Uterus (tissue), 4 donors: Measurements from ENCODE around the gene NLGN1. TPM values are rescaled to one million over a fixed set of nuclear protein-coding genes. Genes with fewer than 3 reads are reported as not detected.

Experiments used
- DNase-seq, 2 donors: peaks; one replicate each; pipeline ENCODE4 v3.0.0-alpha.2; 2019 to 2020
- H3K27ac ChIP-seq, 2 donors: fragments of 200-600 bp; sonication (generic); 1 replicate in 1 of 2; 2 replicates in 1 of 2; pipeline ENCODE4 v1.5.1; 2016 to 2018
- H3K27me3 ChIP-seq, 2 donors: fragments of 200-600 bp; sonication (generic); one replicate each; pipeline ENCODE4 v1.5.1; 2018 to 2019; ENCODE audit warnings: control low read depth in 1 of 2
- H3K36me3 ChIP-seq, 2 donors: fragments of 200-600 bp; sonication (generic); one replicate each; pipeline ENCODE4 v1.5.1; 2019; ENCODE audit warnings: control low read depth in 1 of 2
- H3K4me1 ChIP-seq, 2 donors: fragments of 200-600 bp; sonication (generic); one replicate each; pipeline ENCODE4 v1.5.1; 2018 to 2019; ENCODE audit warnings: control low read depth in 1 of 2
- H3K4me3 ChIP-seq, 2 donors: fragments of 200-600 bp; sonication (generic); 1 replicate in 1 of 2; 2 replicates in 1 of 2; pipeline ENCODE4 v1.5.1; 2018 to 2019; ENCODE audit warnings: mild to moderate bottlenecking in 1 of 2
- H3K9me3 ChIP-seq, 2 donors: fragments of 200-600 bp; sonication (generic); one replicate each; pipeline ENCODE4 v1.5.1; 2019; ENCODE audit warnings: control low read depth in 1 of 2
- POLR2A ChIP-seq, 2 donors: fragments of 450-650 bp; IDR thresholded peaks; one replicate each; pipeline ENCODE4 v1.6.1; 2016; ENCODE audit warnings: antibody characterized with exemption in 2 of 2, mild to moderate bottlenecking in 1 of 2, moderate library complexity in 1 of 2
- intact Hi-C: fragments of 100-400 bp; cut with DNase I; formaldehyde crosslinking; loops from one replicate; pipeline ENCODE4 v1.15.1; 2023; ENCODE audit warnings: low total_unique reads
- total RNA-seq, 4 donors: library from RNA; depleted of rRNA in 3 of 4; stranded (reverse); fragments of >200 nt in 3 of 4; gene quantifications; one replicate each; pipeline versions ENCODE4 v1.1.0 to v1.2.4, GENCODE V29; 2014 to 2023
- TF ChIP-seq, protein P1 (sequence below), 4 experiments: fragments of 200-600 bp in 2 of 4; fragments of 450-650 bp in 2 of 4; sonication (generic) in 2 of 4; IDR thresholded peaks; one replicate each; pipeline ENCODE4 v1.5.1; 2016 to 2019; ENCODE audit warnings: antibody characterized with exemption in 4 of 4, mild to moderate bottlenecking in 2 of 4, moderate library complexity in 1 of 4
- donor health status: DM: yes; HTN: yes; CAD: no.

The NLGN1 gene
- total RNA-seq, 4 donors from 2014 or later, result 3.6 to 44.8 (median 9.8) TPM

GRCh38 chr3:173711619-173712018 lies 314.1 kb downstream of the NLGN1 start:
- Histone ChIP-seq H3K27me3 (no peaks in the 10 kb centered on the region), H3K4me3 (no peak overlapping the region), H3K9me3 (no peaks in the 10 kb centered on the region), H3K36me3 (no peaks in the 10 kb centered on the region), H3K4me1 (no peaks in the 10 kb centered on the region), H3K27ac (no peak overlapping the region)
- intact Hi-C loops, result no loop called here
- DNase-seq, result no peak
- TF ChIP-seq, protein P1, sequence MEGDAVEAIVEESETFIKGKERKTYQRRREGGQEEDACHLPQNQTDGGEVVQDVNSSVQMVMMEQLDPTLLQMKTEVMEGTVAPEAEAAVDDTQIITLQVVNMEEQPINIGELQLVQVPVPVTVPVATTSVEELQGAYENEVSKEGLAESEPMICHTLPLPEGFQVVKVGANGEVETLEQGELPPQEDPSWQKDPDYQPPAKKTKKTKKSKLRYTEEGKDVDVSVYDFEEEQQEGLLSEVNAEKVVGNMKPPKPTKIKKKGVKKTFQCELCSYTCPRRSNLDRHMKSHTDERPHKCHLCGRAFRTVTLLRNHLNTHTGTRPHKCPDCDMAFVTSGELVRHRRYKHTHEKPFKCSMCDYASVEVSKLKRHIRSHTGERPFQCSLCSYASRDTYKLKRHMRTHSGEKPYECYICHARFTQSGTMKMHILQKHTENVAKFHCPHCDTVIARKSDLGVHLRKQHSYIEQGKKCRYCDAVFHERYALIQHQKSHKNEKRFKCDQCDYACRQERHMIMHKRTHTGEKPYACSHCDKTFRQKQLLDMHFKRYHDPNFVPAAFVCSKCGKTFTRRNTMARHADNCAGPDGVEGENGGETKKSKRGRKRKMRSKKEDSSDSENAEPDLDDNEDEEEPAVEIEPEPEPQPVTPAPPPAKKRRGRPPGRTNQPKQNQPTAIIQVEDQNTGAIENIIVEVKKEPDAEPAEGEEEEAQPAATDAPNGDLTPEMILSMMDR (IDR thresholded peaks at IDR 0.05), result no peak
- no peak for TF ChIP-seq POLR2A (IDR thresholded peaks at IDR 0.05)

- Histone ChIP-seq H3K9me3 (no peaks in the 10 kb centered on the region), H3K4me3 (no peak overlapping the region), H3K27ac (no peak overlapping the region), H3K4me1 (no peaks in the 10 kb centered on the region), H3K27me3 (no peaks in the 10 kb centered on the region), H3K36me3 (no peaks in the 10 kb centered on the region)
- DNase-seq, result no peak
- TF ChIP-seq, protein P1 (IDR thresholded peaks at IDR 0.05), result no peak
- no peak for TF ChIP-seq POLR2A (IDR thresholded peaks at IDR 0.05)
- intact Hi-C loops, result no loop called here
These were observed 322.0 kb downstream of the NLGN1 start for GRCh38 chr3:173719585-173719984.

DNA sequence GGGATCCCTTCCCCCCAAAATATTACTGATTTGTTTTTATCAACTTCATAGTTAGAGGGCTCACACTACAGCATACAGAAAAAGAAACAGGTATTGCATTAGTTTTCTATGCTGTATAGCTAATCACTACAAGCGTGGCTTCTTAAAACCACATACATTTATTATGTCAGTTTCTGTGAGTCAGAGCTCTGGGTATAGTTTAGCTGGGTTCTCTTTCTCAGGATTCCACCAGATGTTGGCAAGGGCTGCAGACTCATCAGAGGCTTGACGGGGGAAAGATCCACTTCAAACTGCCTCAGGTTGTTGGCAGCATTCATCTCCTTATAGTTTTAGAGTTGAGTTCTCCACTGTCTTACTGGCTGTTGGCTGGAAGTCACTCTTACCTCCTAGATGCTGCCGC lies 328.0 kb downstream of the NLGN1 start:
- intact Hi-C loops, result no loop called here
- TF ChIP-seq, protein P1 (IDR thresholded peaks at IDR 0.05), result no peak
- no peak for TF ChIP-seq POLR2A (IDR thresholded peaks at IDR 0.05)
- H3K9me3 ChIP-seq, result no peaks in the 10 kb centered on the region
- no peak for DNase-seq
- H3K4me1 ChIP-seq, result no peaks in the 10 kb centered on the region
- no peak overlapping the region for H3K27ac ChIP-seq
- H3K36me3 ChIP-seq, result no peaks in the 10 kb centered on the region
- H3K27me3 ChIP-seq, result no peaks in the 10 kb centered on the region
- no peak overlapping the region for H3K4me3 ChIP-seq

- Histone ChIP-seq H3K4me3 (no peak overlapping the region), H3K27ac (no peak overlapping the region), H3K27me3 (no peaks in the 10 kb centered on the region), H3K36me3 (no peaks in the 10 kb centered on the region), H3K9me3 (no peaks in the 10 kb centered on the region), H3K4me1 (no peaks in the 10 kb centered on the region)
- intact Hi-C loops, result no loop called here
- no peak for DNase-seq
- TF ChIP-seq POLR2A (IDR thresholded peaks at IDR 0.05), result no peak
- TF ChIP-seq, protein P1 (IDR thresholded peaks at IDR 0.05), result no peak
These were observed 332.8 kb downstream of the NLGN1 start for GRCh38 chr3:173730391-173730790.

DNA sequence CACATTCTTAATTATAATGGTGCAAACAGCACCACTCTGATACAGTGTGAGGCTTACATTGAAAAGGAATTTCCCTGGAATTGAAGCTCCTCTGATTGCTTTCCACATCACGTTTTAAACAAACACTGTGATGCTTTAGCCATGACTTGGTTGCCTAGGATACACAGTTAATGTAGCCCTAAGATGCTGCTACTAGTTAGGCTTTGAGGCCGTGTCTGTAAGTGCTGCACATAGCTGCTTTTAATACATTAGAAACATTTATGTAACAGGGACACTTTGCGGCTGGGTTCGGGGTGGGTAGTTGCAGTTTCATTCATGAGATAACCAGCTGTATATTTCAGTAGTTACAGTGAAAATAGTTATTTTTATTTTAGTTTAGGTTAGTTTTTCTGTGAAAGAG lies 334.7 kb downstream of the NLGN1 start:
- TF ChIP-seq, protein P1 (IDR thresholded peaks at IDR 0.05), result no peak
- no peak for TF ChIP-seq POLR2A (IDR thresholded peaks at IDR 0.05)
- intact Hi-C loops, result no loop called here
- H3K36me3 ChIP-seq, result no peaks in the 10 kb centered on the region
- DNase-seq, result no peak
- H3K4me3 ChIP-seq, result no peak overlapping the region
- no peaks in the 10 kb centered on the region for H3K9me3 ChIP-seq
- no peaks in the 10 kb centered on the region for H3K4me1 ChIP-seq
- H3K27ac ChIP-seq, result no peak overlapping the region
- no peaks in the 10 kb centered on the region for H3K27me3 ChIP-seq
